ENCODE results near the gene CPNE5.

GRCh38 chr6:36722879-36723278 is 116.4 kb downstream of the CPNE5 start:
- no peak for TF ChIP-seq POLR2AphosphoS5 (IDR thresholded peaks at IDR 0.05; ENCODE audit: low read depth)
- TF ChIP-seq CTCF (IDR thresholded peaks at IDR 0.05; ENCODE audit: insufficient read depth, low read length), result no peak
- TF ChIP-seq GABPA (IDR thresholded peaks at IDR 0.05; ENCODE audit: low read depth), result no peak
- no peak for TF ChIP-seq REST (IDR thresholded peaks at IDR 0.05; ENCODE audit: insufficient replicate concordance, low read depth)
